Measurements from ENCODE around the gene CPNE6. TPM values are rescaled to one million over a fixed set of nuclear protein-coding genes. Genes with fewer than 3 reads are reported as not detected.

The CPNE6 gene
- total RNA-seq, 1 experiment from 2014 or later, result not detected

GRCh38 chr14:24106672-24107271 lies 35.4 kb downstream of the CPNE6 start:
- H4K20me1 ChIP-seq (ENCODE audit: control insufficient read depth, insufficient read depth, insufficient read length), result no peaks in the 10 kb centered on the region
- no peak overlapping the region for H3K56ac ChIP-seq (ENCODE audit: insufficient read length, low read depth, low read length)
- no peaks in the 10 kb centered on the region for H3K79me1 ChIP-seq (ENCODE audit: insufficient read depth, low read depth, low read length, poor library complexity, severe bottlenecking)
- H2AFZ ChIP-seq (ENCODE audit: low read length), result no peak overlapping the region
- Mint-ChIP-seq H3K36me3 (ENCODE audit: insufficient read depth in 1 of 3, low read depth in 3 of 3) (peaks cover 29 to 33% (median 33%) of the 10 kb centered on the region in 3 experiments), H3K27ac (no peak overlapping the region), H3K9me3 (peaks cover 18 to 19% of the 10 kb centered on the region in 2 experiments), H3K4me1 (peaks cover 3 to 5% of the 10 kb centered on the region in 2 experiments), H3K27me3 (ENCODE audit: low read depth) (no peaks in the 10 kb centered on the region), H3K4me3 (no peak overlapping the region; a peak in 1 of 5 replicates)
- H3K18ac ChIP-seq (ENCODE audit: insufficient read length, low read depth, low read length), result no peak overlapping the region
- H3K4me2 ChIP-seq (ENCODE audit: insufficient read depth, insufficient read length, low read length), result no peak overlapping the region
- no peak for TF ChIP-seq CTCF (conservative IDR thresholded peaks at IDR 0.05)
- H4K5ac ChIP-seq (ENCODE audit: insufficient read length, low read depth, low read length), result no peak overlapping the region
- no peak overlapping the region for H4K91ac ChIP-seq (ENCODE audit: insufficient read length, low read depth, low read length)
- WGBS (ENCODE audit: extremely low coverage, insufficient read length, low lambda C conversion rate), result no CpG with 5 or more reads among the region's 4 CpGs
- H2BK20ac ChIP-seq (ENCODE audit: low read depth, low read length, poor library complexity, severe bottlenecking), result no peak overlapping the region
- no peak overlapping the region for H3K9ac ChIP-seq (ENCODE audit: extremely low read depth, insufficient read length, low read length)
- H3K4me1 ChIP-seq (ENCODE audit: insufficient read depth, low read length), result no peaks in the 10 kb centered on the region
- H2BK5ac ChIP-seq (ENCODE audit: insufficient read length, low read length), result no peak overlapping the region
- no peak overlapping the region for H3K14ac ChIP-seq (ENCODE audit: insufficient read depth, low read length)
- H3K27me3 ChIP-seq (ENCODE audit: insufficient read depth, low read length), result no peaks in the 10 kb centered on the region
- no peak overlapping the region for H2AK5ac ChIP-seq (ENCODE audit: insufficient read length, low read length)
- H2BK120ac ChIP-seq (ENCODE audit: low read depth, low read length, poor library complexity, severe bottlenecking), result no peak overlapping the region
- H3K9me3 ChIP-seq (ENCODE audit: control insufficient read depth, low read depth, low read length), result no peaks in the 10 kb centered on the region
- no peaks in the 10 kb centered on the region for H3K79me2 ChIP-seq (ENCODE audit: insufficient read depth, low read length)
- no peak overlapping the region for H3K23ac ChIP-seq (ENCODE audit: insufficient read length, low read depth, low read length)
- H4K8ac ChIP-seq (replicated peaks; ENCODE audit: insufficient read length, low read depth, low read length), result no peak overlapping the region
- H2BK15ac ChIP-seq (ENCODE audit: low read depth, low read length), result no peak overlapping the region
- DNase-seq, result no peak
- H3K4ac ChIP-seq (ENCODE audit: low read depth, low read length), result no peak overlapping the region
- H3K23me2 ChIP-seq (ENCODE audit: insufficient read length, low read depth, low read length, poor library complexity, severe bottlenecking), result no peaks in the 10 kb centered on the region
- H3K27ac ChIP-seq (ENCODE audit: insufficient read length, low read depth, low read length), result no peak overlapping the region
- no peak overlapping the region for H3T11ph ChIP-seq (ENCODE audit: low read length)
- no peak overlapping the region for H2BK12ac ChIP-seq (ENCODE audit: insufficient read length, low read depth, low read length)

Measured in H9 (cell line).